ENCODE measurements around the gene MBP. TPM values are rescaled to one million over a fixed set of nuclear protein-coding genes. Genes with fewer than 3 reads are reported as not detected.

The MBP gene
- total RNA-seq, result 88.0 and 92.7 TPM in 2 replicates

DNA sequence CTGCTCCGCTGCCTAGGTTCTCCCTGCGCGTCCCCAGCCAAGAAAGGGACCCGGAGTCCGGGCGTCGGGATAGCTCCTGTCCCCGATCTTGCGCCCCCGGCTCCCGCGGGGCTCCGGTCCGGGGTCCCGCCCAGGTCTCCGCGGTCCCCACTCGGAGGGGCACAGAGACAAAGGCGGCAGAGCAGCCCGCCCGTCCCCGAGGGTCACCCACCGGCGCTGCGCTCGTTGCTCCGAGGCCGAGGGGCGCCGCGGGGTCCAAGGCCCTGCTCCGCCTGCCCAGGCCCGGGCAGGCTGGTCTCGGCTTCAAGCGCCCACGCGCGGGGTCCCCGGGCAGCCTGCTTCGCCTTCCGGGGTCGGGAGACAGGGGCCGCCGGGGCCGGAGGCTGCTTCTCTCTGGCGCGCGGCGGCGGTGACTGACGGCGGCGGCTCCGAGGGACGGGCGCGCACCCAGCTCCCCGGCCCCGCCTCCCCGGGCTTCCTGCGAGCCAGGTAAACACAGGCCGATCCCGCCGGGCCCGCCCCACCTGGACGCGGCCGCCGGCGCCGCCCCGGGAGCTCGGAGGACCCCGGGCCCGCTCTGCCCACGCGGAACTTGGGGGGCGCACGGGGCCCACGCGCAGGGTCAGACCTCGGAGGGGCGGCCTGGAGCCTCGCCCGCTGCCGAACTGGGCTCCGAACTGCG, at the start of gene MBP:
MBP (minus strand) TSS at position 415 of the 682 bp plus-strand sequence. CDS start 27,522 bp downstream, outside the sequence.
- peaks cover 29% of the 10 kb centered on the region for H3K36me3 Mint-ChIP-seq (ENCODE audit: low read depth)
- H3K4me1 Mint-ChIP-seq, result peaks cover 56% of the 10 kb centered on the region
- no peaks in the 10 kb centered on the region for H3K27me3 Mint-ChIP-seq
- intact Hi-C loops (cut with micrococcal nuclease), result loop anchor here (1.0 to 5.0 kb wide), 8 partner anchors 15 to 150 kb away; no protein-coding TSS in a partner anchor
- ATAC-seq (ENCODE audit: low read depth), result peak; percentile 42
- ChIA-PET CTCF (interaction anchor here (1.0 to 3.1 kb wide), 5 partner anchors 24 to 79 kb away, joined by 3 to 12 read pairs (median 4); no protein-coding TSS in a partner anchor), POLR2A (interaction anchor here (0.7 to 7.1 kb wide), 23 partner anchors 8 to 168 kb away, joined by 3 to 131 read pairs (median 11); no protein-coding TSS in a partner anchor)
- peak; percentile 72 for DNase-seq
- H3K9me3 Mint-ChIP-seq, result no peaks in the 10 kb centered on the region
- TF ChIP-seq, protein P1, sequence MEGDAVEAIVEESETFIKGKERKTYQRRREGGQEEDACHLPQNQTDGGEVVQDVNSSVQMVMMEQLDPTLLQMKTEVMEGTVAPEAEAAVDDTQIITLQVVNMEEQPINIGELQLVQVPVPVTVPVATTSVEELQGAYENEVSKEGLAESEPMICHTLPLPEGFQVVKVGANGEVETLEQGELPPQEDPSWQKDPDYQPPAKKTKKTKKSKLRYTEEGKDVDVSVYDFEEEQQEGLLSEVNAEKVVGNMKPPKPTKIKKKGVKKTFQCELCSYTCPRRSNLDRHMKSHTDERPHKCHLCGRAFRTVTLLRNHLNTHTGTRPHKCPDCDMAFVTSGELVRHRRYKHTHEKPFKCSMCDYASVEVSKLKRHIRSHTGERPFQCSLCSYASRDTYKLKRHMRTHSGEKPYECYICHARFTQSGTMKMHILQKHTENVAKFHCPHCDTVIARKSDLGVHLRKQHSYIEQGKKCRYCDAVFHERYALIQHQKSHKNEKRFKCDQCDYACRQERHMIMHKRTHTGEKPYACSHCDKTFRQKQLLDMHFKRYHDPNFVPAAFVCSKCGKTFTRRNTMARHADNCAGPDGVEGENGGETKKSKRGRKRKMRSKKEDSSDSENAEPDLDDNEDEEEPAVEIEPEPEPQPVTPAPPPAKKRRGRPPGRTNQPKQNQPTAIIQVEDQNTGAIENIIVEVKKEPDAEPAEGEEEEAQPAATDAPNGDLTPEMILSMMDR (IDR thresholded peaks at IDR 0.05), result no peak
- peak within 1 kb of the TSS; percentile 91 for H3K27ac Mint-ChIP-seq
- H3K4me3 Mint-ChIP-seq, result peak within 1 kb of the TSS; percentile 95

DNA sequence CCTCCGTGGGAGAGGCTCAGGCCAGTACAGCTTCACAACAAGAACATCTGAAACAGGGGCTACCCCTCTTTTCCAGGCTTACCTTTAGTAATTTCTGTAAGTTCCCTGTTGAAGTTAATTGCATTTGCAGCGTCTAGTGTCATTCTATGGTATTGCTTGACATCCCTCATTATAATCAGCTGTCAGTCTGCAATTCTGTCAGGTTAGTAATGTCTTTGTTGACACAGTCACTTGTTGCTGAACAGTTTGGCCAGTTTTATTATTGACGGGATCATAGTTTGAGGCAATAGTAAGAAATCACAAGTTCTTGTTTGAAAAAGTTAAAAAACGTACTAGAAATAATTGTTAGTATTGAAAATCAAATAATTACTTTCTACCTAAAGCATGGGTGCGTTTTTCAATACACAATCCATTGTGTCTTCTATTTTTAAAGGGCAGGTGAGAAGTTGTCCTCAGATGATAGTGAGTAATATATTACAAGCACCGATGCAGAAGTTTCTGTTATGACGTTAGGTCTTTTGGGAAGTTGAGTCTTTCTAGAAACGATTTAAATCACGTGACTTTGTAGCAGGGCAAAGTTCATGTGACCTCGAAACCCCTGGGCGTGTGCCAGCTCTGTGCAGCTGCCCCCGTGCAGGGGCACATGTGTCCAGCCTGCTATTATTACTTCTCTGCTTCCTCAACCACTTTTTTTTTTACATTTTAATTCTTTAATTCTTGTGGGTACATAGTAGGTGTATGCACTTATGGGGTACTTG, 49.5 kb upstream of the MBP start:
- CTCF ChIA-PET, result interaction anchor here (0.6 kb wide), 1 partner anchor 32 kb away, joined by 5 read pairs; no protein-coding TSS in a partner anchor
- TF ChIP-seq, protein P1 (IDR thresholded peaks at IDR 0.05), result no peak
- no peaks in the 10 kb centered on the region for H3K9me3 Mint-ChIP-seq
- no peak overlapping the region for H3K4me3 Mint-ChIP-seq
- H3K27ac Mint-ChIP-seq, result no peak overlapping the region
- POLR2A ChIA-PET, result no interaction called here
- peaks cover 2% of the 10 kb centered on the region for H3K27me3 Mint-ChIP-seq
- ATAC-seq (ENCODE audit: low read depth), result no peak
- H3K36me3 Mint-ChIP-seq (ENCODE audit: low read depth), result no peaks in the 10 kb centered on the region
- intact Hi-C loops (cut with micrococcal nuclease), result loop anchor here (2.0 kb wide), 1 partner anchor 17 kb away; no protein-coding TSS in a partner anchor
- no peaks in the 10 kb centered on the region for H3K4me1 Mint-ChIP-seq
- no peak for DNase-seq

DNA sequence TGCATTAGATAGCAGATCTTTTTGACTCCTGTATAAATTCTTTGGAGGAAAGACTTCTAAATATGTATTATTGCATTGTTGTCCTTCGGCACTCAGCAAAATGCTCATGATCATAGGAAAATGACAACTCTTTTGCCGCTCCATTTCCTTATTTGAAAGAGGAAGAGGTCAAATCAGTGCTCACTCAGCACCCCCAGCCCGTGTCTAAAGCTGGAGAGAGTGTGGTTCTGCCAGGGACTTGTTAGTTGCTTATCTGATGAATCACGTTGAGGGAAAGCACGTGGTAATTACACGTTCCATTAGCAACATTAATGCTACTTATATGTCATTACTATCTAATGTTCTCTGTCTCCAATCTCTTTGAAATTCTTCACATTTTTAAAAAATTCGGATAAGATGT, 46.0 kb upstream of the MBP start:
- POLR2A ChIA-PET, result no interaction called here
- CTCF ChIA-PET, result no interaction called here
- Mint-ChIP-seq H3K4me3 (no peak overlapping the region), H3K27ac (no peak overlapping the region), H3K27me3 (peaks cover under 1% of the 10 kb centered on the region), H3K4me1 (no peaks in the 10 kb centered on the region), H3K36me3 (ENCODE audit: low read depth) (no peaks in the 10 kb centered on the region), H3K9me3 (no peaks in the 10 kb centered on the region)
- TF ChIP-seq, protein P1 (IDR thresholded peaks at IDR 0.05), result no peak
- intact Hi-C loops (cut with micrococcal nuclease), result no loop called here
- DNase-seq (no peak), ATAC-seq (ENCODE audit: low read depth) (no peak)

DNA sequence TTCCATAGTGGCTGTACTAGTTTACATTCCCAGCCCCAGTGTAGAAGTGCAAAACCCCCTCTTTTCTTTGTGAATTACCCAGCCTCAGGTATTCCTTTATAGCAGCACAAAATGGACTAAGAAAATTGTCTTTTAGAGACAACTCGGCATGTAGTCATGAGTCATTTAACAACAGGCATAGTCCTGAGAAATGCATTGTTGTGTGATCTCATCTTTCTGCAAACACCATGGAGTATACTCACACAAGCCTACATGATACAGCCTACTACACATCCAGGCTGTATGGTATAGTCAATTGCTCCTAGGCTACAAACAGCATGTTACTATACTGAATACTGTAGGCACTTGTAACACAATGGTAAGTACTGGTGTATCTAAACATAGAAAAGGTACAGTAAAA, 44.4 kb upstream of the MBP start:
- H3K27ac Mint-ChIP-seq, result no peak overlapping the region
- H3K36me3 Mint-ChIP-seq (ENCODE audit: low read depth), result no peaks in the 10 kb centered on the region
- H3K4me3 Mint-ChIP-seq, result no peak overlapping the region
- ATAC-seq (ENCODE audit: low read depth), result no peak
- H3K4me1 Mint-ChIP-seq, result no peaks in the 10 kb centered on the region
- H3K27me3 Mint-ChIP-seq, result no peaks in the 10 kb centered on the region
- TF ChIP-seq, protein P1 (IDR thresholded peaks at IDR 0.05), result no peak
- DNase-seq, result no peak
- CTCF ChIA-PET, result no interaction called here
- H3K9me3 Mint-ChIP-seq, result no peaks in the 10 kb centered on the region
- POLR2A ChIA-PET, result no interaction called here
- intact Hi-C loops (cut with micrococcal nuclease), result no loop called here
